Neural cell (in vitro differentiated cells): ENCODE data around the gene TBC1D9.

ENCODE experiments used
- CTCF ChIP-seq: fragments of 450-650 bp; IDR thresholded peaks from 2 replicates; pipeline ENCODE4 v1.5.1; 2014; ENCODE audit warnings: antibody characterized with exemption, mild to moderate bottlenecking, moderate library complexity; ENCODE audit not compliant: poor library complexity, severe bottlenecking
- EP300 ChIP-seq: fragments of 450-650 bp; conservative IDR thresholded peaks from 2 replicates; pipeline ENCODE4 v1.6.1; 2014; ENCODE audit warnings: antibody characterized with exemption, mild to moderate bottlenecking, moderate library complexity; ENCODE audit not compliant: poor library complexity, severe bottlenecking
- EZH2 ChIP-seq: fragments of 200-600, 300-800 bp; shearing (Covaris generic), sonication (generic); IDR thresholded peaks from 2 replicates; pipeline ENCODE4 v1.6.1; 2014; ENCODE audit warnings: antibody characterized with exemption, low read length, borderline replicate concordance, mild to moderate bottlenecking; ENCODE audit not compliant: insufficient read depth, poor library complexity, severe bottlenecking
- POLR2AphosphoS5 ChIP-seq: IDR thresholded peaks from 2 replicates; pipeline ENCODE4 v1.6.1; 2012

- TF ChIP-seq POLR2AphosphoS5 (no peak), CTCF (no peak), EP300 (no peak), EZH2 (no peak)
These were observed 112.6 kb downstream of the TBC1D9 start for GRCh38 chr4:140643571-140644055.
